Activated naive CD4-positive, alpha-beta T cell treated with anti-CD3 and anti-CD28 coated beads, Interleukin-2, amount 50 U/mL, for 24 hours (primary cell): ENCODE measurements around the gene TENT4A.
A peak's percentile ranks its signal among the peaks of the same experiment; 100 is the strongest.

Experiments used
- H3K27ac Mint-ChIP-seq: one replicate; pipeline ENCODE4 v1.8.0; 2021; ENCODE audit warnings: mild to moderate bottlenecking, mixed read lengths
- H3K27me3 Mint-ChIP-seq: one replicate; pipeline ENCODE4 v1.8.0; 2021; ENCODE audit warnings: mixed read lengths
- H3K36me3 Mint-ChIP-seq: one replicate; pipeline ENCODE4 v1.8.0; 2021; ENCODE audit warnings: mixed read lengths
- H3K4me1 Mint-ChIP-seq: one replicate; pipeline ENCODE4 v1.8.0; 2021; ENCODE audit warnings: mixed read lengths
- H3K4me3 Mint-ChIP-seq: one replicate; pipeline ENCODE4 v1.8.0; 2021; ENCODE audit warnings: mild to moderate bottlenecking, mixed read lengths
- H3K9me3 Mint-ChIP-seq: one replicate; pipeline ENCODE4 v1.8.0; 2021; ENCODE audit warnings: mixed read lengths

TENT4A gene

GRCh38 chr5:6745706-6746222 is 32.5 kb downstream of the TENT4A start:
- peaks cover 7% of the 10 kb centered on the region for H3K36me3 Mint-ChIP-seq
- H3K27ac Mint-ChIP-seq: peak overlapping the region; percentile 41

GRCh38 chr5:6746244-6746643 is 33.0 kb downstream of the TENT4A start:
- Mint-ChIP-seq H3K4me3 (no peak overlapping the region), H3K27ac (no peak overlapping the region), H3K4me1 (peaks cover 13% of the 10 kb centered on the region), H3K27me3 (no peaks in the 10 kb centered on the region), H3K9me3 (no peaks in the 10 kb centered on the region), H3K36me3 (peaks cover 8% of the 10 kb centered on the region)

More at GRCh38 chr5:6745706-6746222, 32.5 kb downstream of the TENT4A start:
- Mint-ChIP-seq H3K9me3 (no peaks in the 10 kb centered on the region), H3K4me3 (no peak overlapping the region), H3K4me1 (peaks cover 13% of the 10 kb centered on the region), H3K27me3 (no peaks in the 10 kb centered on the region)

GRCh38 chr5:6747103-6747502 is 33.9 kb downstream of the TENT4A start:
- H3K4me3 Mint-ChIP-seq: no peak overlapping the region
- peaks cover 13% of the 10 kb centered on the region for H3K4me1 Mint-ChIP-seq
- H3K36me3 Mint-ChIP-seq: peaks cover 11% of the 10 kb centered on the region
- no peak overlapping the region for H3K27ac Mint-ChIP-seq
- H3K9me3 Mint-ChIP-seq: no peaks in the 10 kb centered on the region
- H3K27me3 Mint-ChIP-seq: no peaks in the 10 kb centered on the region

- Mint-ChIP-seq H3K27ac (no peak overlapping the region), H3K4me1 (peaks cover 13% of the 10 kb centered on the region), H3K36me3 (peaks cover 11% of the 10 kb centered on the region), H3K4me3 (no peak overlapping the region), H3K27me3 (no peaks in the 10 kb centered on the region), H3K9me3 (no peaks in the 10 kb centered on the region)
Observed at GRCh38 chr5:6748142-6748541, 34.9 kb downstream of the TENT4A start.

GRCh38 chr5:6749026-6749716 is 35.9 kb downstream of the TENT4A start:
- H3K27ac Mint-ChIP-seq: no peak overlapping the region

GRCh38 chr5:6750142-6750840 is 37.1 kb downstream of the TENT4A start:
- H3K4me3 Mint-ChIP-seq: no peak overlapping the region
- H3K36me3 Mint-ChIP-seq: peaks cover 20% of the 10 kb centered on the region
- no peak overlapping the region for H3K27ac Mint-ChIP-seq
- peaks cover 11% of the 10 kb centered on the region for H3K4me1 Mint-ChIP-seq
- H3K9me3 Mint-ChIP-seq: no peaks in the 10 kb centered on the region
- no peaks in the 10 kb centered on the region for H3K27me3 Mint-ChIP-seq

More at GRCh38 chr5:6749026-6749716, 35.9 kb downstream of the TENT4A start:
- peaks cover 13% of the 10 kb centered on the region for H3K4me1 Mint-ChIP-seq
- no peaks in the 10 kb centered on the region for H3K9me3 Mint-ChIP-seq
- H3K36me3 Mint-ChIP-seq: peaks cover 16% of the 10 kb centered on the region
- H3K27me3 Mint-ChIP-seq: no peaks in the 10 kb centered on the region
- no peak overlapping the region for H3K4me3 Mint-ChIP-seq

GRCh38 chr5:6750951-6751685 is 37.9 kb downstream of the TENT4A start:
- no peak overlapping the region for H3K4me3 Mint-ChIP-seq
- H3K36me3 Mint-ChIP-seq: peaks cover 16% of the 10 kb centered on the region
- H3K27me3 Mint-ChIP-seq: no peaks in the 10 kb centered on the region
- H3K4me1 Mint-ChIP-seq: peaks cover 3% of the 10 kb centered on the region
- no peaks in the 10 kb centered on the region for H3K9me3 Mint-ChIP-seq
- H3K27ac Mint-ChIP-seq: peak overlapping the region; percentile 70

- Mint-ChIP-seq H3K4me3 (no peak overlapping the region), H3K9me3 (no peaks in the 10 kb centered on the region), H3K36me3 (peaks cover 13% of the 10 kb centered on the region), H3K27me3 (no peaks in the 10 kb centered on the region), H3K27ac (no peak overlapping the region), H3K4me1 (peaks cover 3% of the 10 kb centered on the region)
Observed at GRCh38 chr5:6752236-6752635, 39.0 kb downstream of the TENT4A start.

- H3K9me3 Mint-ChIP-seq: no peaks in the 10 kb centered on the region
- no peaks in the 10 kb centered on the region for H3K27me3 Mint-ChIP-seq
- no peak overlapping the region for H3K27ac Mint-ChIP-seq
- no peak overlapping the region for H3K4me3 Mint-ChIP-seq
- H3K36me3 Mint-ChIP-seq: peaks cover 13% of the 10 kb centered on the region
- peaks cover 3% of the 10 kb centered on the region for H3K4me1 Mint-ChIP-seq
Observed at GRCh38 chr5:6752782-6753181, 39.5 kb downstream of the TENT4A start.

GRCh38 chr5:6753851-6754250 is 40.6 kb downstream of the TENT4A start:
- H3K4me1 Mint-ChIP-seq: peaks cover under 1% of the 10 kb centered on the region
- peak overlapping the region; percentile 17 for H3K27ac Mint-ChIP-seq
- H3K9me3 Mint-ChIP-seq: no peaks in the 10 kb centered on the region
- H3K4me3 Mint-ChIP-seq: no peak overlapping the region
- H3K36me3 Mint-ChIP-seq: peaks cover 13% of the 10 kb centered on the region
- H3K27me3 Mint-ChIP-seq: no peaks in the 10 kb centered on the region

- Mint-ChIP-seq H3K36me3 (peaks cover 13% of the 10 kb centered on the region), H3K27me3 (no peaks in the 10 kb centered on the region), H3K4me1 (no peaks in the 10 kb centered on the region), H3K4me3 (no peak overlapping the region), H3K9me3 (no peaks in the 10 kb centered on the region), H3K27ac (no peak overlapping the region)
Observed at GRCh38 chr5:6754766-6755165, 41.5 kb downstream of the TENT4A start.

- no peak overlapping the region for H3K4me3 Mint-ChIP-seq
- no peaks in the 10 kb centered on the region for H3K27me3 Mint-ChIP-seq
- no peaks in the 10 kb centered on the region for H3K9me3 Mint-ChIP-seq
- peaks cover 13% of the 10 kb centered on the region for H3K36me3 Mint-ChIP-seq
- no peaks in the 10 kb centered on the region for H3K4me1 Mint-ChIP-seq
- no peak overlapping the region for H3K27ac Mint-ChIP-seq
Observed at GRCh38 chr5:6755519-6755918, 42.3 kb downstream of the TENT4A start.

- no peaks in the 10 kb centered on the region for H3K4me1 Mint-ChIP-seq
- H3K4me3 Mint-ChIP-seq: no peak overlapping the region
- H3K36me3 Mint-ChIP-seq: peaks cover 13% of the 10 kb centered on the region
- no peaks in the 10 kb centered on the region for H3K9me3 Mint-ChIP-seq
- H3K27me3 Mint-ChIP-seq: no peaks in the 10 kb centered on the region
- no peak overlapping the region for H3K27ac Mint-ChIP-seq
Observed at GRCh38 chr5:6755941-6756340, 42.7 kb downstream of the TENT4A start.

GRCh38 chr5:6757414-6757969 is 44.3 kb downstream of the TENT4A start:
- H3K27ac Mint-ChIP-seq: no peak overlapping the region
- H3K4me3 Mint-ChIP-seq: no peak overlapping the region
- H3K27me3 Mint-ChIP-seq: no peaks in the 10 kb centered on the region
- H3K9me3 Mint-ChIP-seq: no peaks in the 10 kb centered on the region
- no peaks in the 10 kb centered on the region for H3K4me1 Mint-ChIP-seq
- peaks cover 9% of the 10 kb centered on the region for H3K36me3 Mint-ChIP-seq

GRCh38 chr5:6758236-6758635 is 45.0 kb downstream of the TENT4A start:
- no peaks in the 10 kb centered on the region for H3K9me3 Mint-ChIP-seq
- H3K4me1 Mint-ChIP-seq: no peaks in the 10 kb centered on the region
- peaks cover 9% of the 10 kb centered on the region for H3K36me3 Mint-ChIP-seq
- no peak overlapping the region for H3K4me3 Mint-ChIP-seq
- no peaks in the 10 kb centered on the region for H3K27me3 Mint-ChIP-seq
- no peak overlapping the region for H3K27ac Mint-ChIP-seq
